Tibial nerve (tissue), 4 donors: ENCODE data around the gene COPS9. TPM values are rescaled to one million over a fixed set of nuclear protein-coding genes. Genes with fewer than 3 reads are reported as not detected.

Experiments used
- DNase-seq, 2 donors: peaks; one replicate each; pipeline ENCODE4 v3.0.0-alpha.2; 2019; ENCODE audit warnings: low spot score in 2 of 2
- H3K27ac ChIP-seq, 4 donors: fragments of 200-600 bp; sonication (generic) in 3 of 4; one replicate each; pipeline ENCODE4 v1.5.1; 2017 to 2019; ENCODE audit warnings: mild to moderate bottlenecking in 1 of 4
- H3K27me3 ChIP-seq, 2 donors: fragments of 200-600 bp; sonication (generic) in 1 of 2; one replicate each; pipeline versions ENCODE4 v1.5.1 to v1.6.0; 2017 to 2019
- H3K36me3 ChIP-seq, 3 donors: fragments of 200-600 bp; sonication (generic); one replicate each; pipeline ENCODE4 v1.5.1; 2018 to 2019
- H3K4me1 ChIP-seq, 4 donors: fragments of 200-600 bp; sonication (generic) in 3 of 4; one replicate each; pipeline ENCODE4 v1.5.1; 2017 to 2019
- H3K4me3 ChIP-seq, 4 donors: fragments of 200-600 bp; sonication (generic) in 3 of 4; one replicate each; pipeline ENCODE4 v1.5.1; 2017 to 2019; ENCODE audit warnings: mild to moderate bottlenecking in 1 of 4, moderate library complexity in 1 of 4
- H3K9me3 ChIP-seq, 4 donors: fragments of 200-600 bp; sonication (generic) in 3 of 4; one replicate each; pipeline ENCODE4 v1.5.1; 2017 to 2019
- CTCF ChIP-seq, 5 experiments: fragments of 200-600 bp in 3 of 5; fragments of 450-650 bp in 2 of 5; sonication (generic) in 3 of 5; IDR thresholded peaks; one replicate each; pipeline ENCODE4 v1.5.1; 2016 to 2019; ENCODE audit warnings: antibody characterized with exemption in 5 of 5, mild to moderate bottlenecking in 3 of 5, moderate library complexity in 2 of 5
- EP300 ChIP-seq, 2 donors: sonication (generic); formaldehyde crosslinking; IDR thresholded peaks; one replicate each; pipeline ENCODE4 v1.6.1; 2017; ENCODE audit warnings: antibody characterized with exemption in 2 of 2, mild to moderate bottlenecking in 1 of 2
- POLR2A ChIP-seq, 2 donors: fragments of 450-650 bp; IDR thresholded peaks; one replicate each; pipeline ENCODE4 v1.6.1; 2017; ENCODE audit warnings: antibody characterized with exemption in 2 of 2, mild to moderate bottlenecking in 2 of 2, moderate library complexity in 2 of 2
- WGBS, 2 donors: methylation state at CpG; one replicate each; pipeline ENCODE4 v1.1.5; 2018; 5-methylcytosine and 5-hydroxymethylcytosine counted together
- total RNA-seq, 4 donors: library from RNA; depleted of rRNA; stranded (reverse); fragments of >200 nt; gene quantifications; one replicate each; pipeline ENCODE4 v1.1.0, GENCODE V29; 2016

Gene COPS9
- total RNA-seq, 4 donors from 2014 or later: 94.8 to 224 (median 141) TPM

DNA sequence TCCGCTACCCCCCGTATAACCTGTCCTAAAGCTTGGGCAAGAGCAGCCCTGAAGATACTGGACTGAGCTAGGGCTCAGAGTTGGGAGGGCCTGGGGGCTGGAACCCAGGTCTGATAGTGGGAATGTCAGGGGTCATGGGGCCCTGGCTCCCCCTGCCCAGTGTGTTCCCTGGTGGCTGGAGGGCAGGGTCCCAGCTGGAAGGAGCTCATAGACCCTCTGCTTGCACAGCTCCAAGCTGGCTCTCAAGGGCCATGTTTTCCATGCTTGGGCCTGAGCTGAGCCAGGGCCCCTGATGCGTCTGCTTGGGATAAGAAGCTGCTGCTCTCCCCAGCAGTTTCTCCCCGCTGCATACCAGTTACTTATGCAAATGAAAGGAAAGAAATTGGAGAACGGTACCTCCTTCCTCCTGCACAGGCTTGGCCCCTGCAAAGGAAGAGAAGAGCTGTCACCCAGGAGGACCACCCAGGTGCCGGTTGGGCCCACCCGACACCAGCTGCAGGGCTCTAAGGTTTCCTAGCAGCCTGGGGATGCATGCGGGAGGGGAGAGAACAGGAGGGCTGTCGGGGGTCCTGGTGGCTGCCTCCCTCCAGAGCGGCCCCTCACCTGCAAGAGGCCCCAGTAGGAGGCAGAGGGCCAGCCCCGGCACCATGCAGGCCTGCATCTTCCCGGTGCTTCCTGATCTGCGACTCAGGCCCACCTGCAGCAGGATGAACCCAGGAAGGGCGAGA, 3.7 kb upstream of the COPS9 start:
- H3K9me3 ChIP-seq: no peaks in the 10 kb centered on the region
- H3K4me3 ChIP-seq: no peak overlapping the region
- no peak overlapping the region for H3K27ac ChIP-seq
- 47 to 72% methylated on average over 14 of the region's 14 CpGs for WGBS, 2 donors
- peaks cover 0 to 22% (median 13%) of the 10 kb centered on the region in 4 donors for H3K4me1 ChIP-seq
- H3K27me3 ChIP-seq: no peaks in the 10 kb centered on the region
- H3K36me3 ChIP-seq: no peaks in the 10 kb centered on the region
- TF ChIP-seq POLR2A (IDR thresholded peaks at IDR 0.05) (no peak), CTCF (IDR thresholded peaks at IDR 0.05) (no peak)
- no peak for DNase-seq

- no peak overlapping the region for H3K4me3 ChIP-seq
- no peaks in the 10 kb centered on the region for H3K9me3 ChIP-seq
- peaks cover 0 to 30% (median 15%) of the 10 kb centered on the region in 4 donors for H3K4me1 ChIP-seq
- peaks cover 0 to 2% (median 0%) of the 10 kb centered on the region in 3 donors for H3K36me3 ChIP-seq
- no peak overlapping the region for H3K27ac ChIP-seq
- no peak for DNase-seq
- no peaks in the 10 kb centered on the region for H3K27me3 ChIP-seq
- TF ChIP-seq CTCF (IDR thresholded peaks at IDR 0.05): no peak
- no peak for TF ChIP-seq EP300 (IDR thresholded peaks at IDR 0.05)
- TF ChIP-seq POLR2A (IDR thresholded peaks at IDR 0.05): no peak
- whole genome bisulfite sequencing, 2 donors: 85 to 86% methylated on average over 15 of the region's 15 CpGs
Measured at GRCh38 chr2:240139011-240139441, 2.9 kb upstream of the COPS9 start.

DNA sequence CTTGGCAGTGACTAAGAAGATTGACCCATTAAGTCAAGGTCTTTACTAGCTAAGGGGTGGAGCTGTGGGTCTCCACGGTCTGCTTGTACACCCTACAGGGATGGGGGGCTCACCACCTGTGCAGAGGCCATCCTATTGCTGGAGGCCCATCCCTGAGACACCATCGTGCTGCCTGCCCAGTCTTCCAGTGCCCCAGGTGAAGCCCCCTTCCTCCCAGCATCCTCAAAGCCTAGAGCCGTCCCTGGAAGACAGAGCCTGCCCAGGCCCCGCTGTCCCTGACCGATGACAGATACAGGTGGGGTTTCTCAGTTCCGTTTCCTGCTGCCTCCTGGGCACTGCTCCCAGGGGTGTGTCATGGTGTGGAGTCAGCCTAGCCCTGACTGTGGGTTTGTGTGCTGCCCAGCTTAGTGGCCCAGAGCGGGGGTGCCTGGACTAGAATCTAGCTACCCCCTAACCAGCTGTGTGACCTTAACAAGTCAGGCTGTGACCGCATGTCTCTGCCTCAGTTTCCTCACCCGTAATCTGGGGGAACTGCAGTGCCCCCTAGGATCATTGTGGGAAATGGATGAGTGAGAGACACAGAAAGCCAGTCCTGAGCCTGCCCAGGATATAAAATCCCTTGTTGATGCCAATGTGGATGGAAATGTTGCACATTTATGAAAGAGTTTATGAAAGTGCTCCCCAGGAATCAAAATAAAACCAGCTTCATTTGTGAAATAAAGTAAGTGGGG, 2.3 kb upstream of the COPS9 start:
- H3K36me3 ChIP-seq: peaks cover 0 to 8% (median 2%) of the 10 kb centered on the region in 3 donors
- H3K4me1 ChIP-seq: peaks cover 0 to 25% (median 12%) of the 10 kb centered on the region in 4 donors
- no peak overlapping the region for H3K4me3 ChIP-seq
- no peaks in the 10 kb centered on the region for H3K9me3 ChIP-seq
- DNase-seq: no peak
- no peaks in the 10 kb centered on the region for H3K27me3 ChIP-seq
- WGBS, 2 donors: 80 to 90% methylated on average over 5 to 9 of the region's 9 CpGs
- TF ChIP-seq CTCF (IDR thresholded peaks at IDR 0.05): no peak
- no peak for TF ChIP-seq EP300 (IDR thresholded peaks at IDR 0.05)
- no peak overlapping the region for H3K27ac ChIP-seq

GRCh38 chr2:240137596-240138253, 1.6 kb upstream of the COPS9 start:
- H3K4me3 ChIP-seq: no peak overlapping the region
- no peak overlapping the region for H3K27ac ChIP-seq
- peaks cover 0 to 15% (median 2%) of the 10 kb centered on the region in 3 donors for H3K36me3 ChIP-seq
- no peak for TF ChIP-seq CTCF (IDR thresholded peaks at IDR 0.05)
- no peak for TF ChIP-seq EP300 (IDR thresholded peaks at IDR 0.05)
- TF ChIP-seq POLR2A (IDR thresholded peaks at IDR 0.05): no peak
- H3K27me3 ChIP-seq: no peaks in the 10 kb centered on the region
- H3K4me1 ChIP-seq: peaks cover 0 to 25% (median 12%) of the 10 kb centered on the region in 4 donors
- no peaks in the 10 kb centered on the region for H3K9me3 ChIP-seq
- no peak for DNase-seq
- 87 to 89% methylated on average over 19 of the region's 19 CpGs for WGBS, 2 donors
